SU-DHL-6 (cell line): Measurements from ENCODE around the gene DCDC2C.

Experiments
- CTCF ChIP-seq: fragments of 200-600 bp; sonication (generic); IDR thresholded peaks from one replicate; pipeline ENCODE4 v1.5.1; 2017; ENCODE audit warnings: antibody characterized with exemption, mild to moderate bottlenecking, low read length, moderate library complexity; ENCODE audit not compliant: insufficient read depth, poor library complexity, severe bottlenecking
- EZH2phosphoT487 ChIP-seq: fragments of 200-600 bp; sonication (generic), shearing (Covaris generic); conservative IDR thresholded peaks from 2 replicates; pipeline ENCODE4 v1.6.1; 2018; ENCODE audit warnings: mild to moderate bottlenecking, antibody characterized with exemption, low read length, moderate library complexity, mixed read lengths

GRCh38 chr2:3806730-3807129 lies 103.4 kb downstream of the DCDC2C start:
- TF ChIP-seq CTCF (no peak), EZH2phosphoT487 (no peak)
